H9 (cell line): ENCODE results near the gene ZNF641. TPM values are rescaled to one million over a fixed set of nuclear protein-coding genes. Genes with fewer than 3 reads are reported as not detected.

ENCODE experiments used
- DNase-seq: peaks from one replicate; pipeline ENCODE4 v3.0.0-alpha.2; 2017
- H2AFZ ChIP-seq: one replicate; pipeline ENCODE4 v1.6.1; 2013; ENCODE audit warnings: mild to moderate bottlenecking, low read length, control low read depth, moderate library complexity
- H2AK5ac ChIP-seq: 2 replicates; pipeline ENCODE4 v1.6.1; 2013; ENCODE audit warnings: low read length, control low read depth, mixed read lengths; ENCODE audit not compliant: insufficient read length
- H2BK120ac ChIP-seq: one replicate; pipeline ENCODE4 v1.6.1; 2013; ENCODE audit warnings: low read depth, mild to moderate bottlenecking, low read length, control low read depth, inconsistent platforms; ENCODE audit not compliant: poor library complexity, severe bottlenecking
- H2BK12ac ChIP-seq: 2 replicates; pipeline ENCODE4 v1.6.1; 2013; ENCODE audit warnings: low read length, control low read depth, mixed read lengths, low read depth; ENCODE audit not compliant: insufficient read length
- H2BK15ac ChIP-seq: 2 replicates; pipeline ENCODE4 v1.6.1; 2013; ENCODE audit warnings: low read depth, low read length, control low read depth
- H2BK20ac ChIP-seq: one replicate; pipeline ENCODE4 v1.6.1; 2013; ENCODE audit warnings: low read depth, mild to moderate bottlenecking, low read length, control low read depth, inconsistent platforms; ENCODE audit not compliant: poor library complexity, severe bottlenecking
- H2BK5ac ChIP-seq: 2 replicates; pipeline ENCODE4 v1.6.1; 2013; ENCODE audit warnings: low read length, control low read depth, mixed read lengths; ENCODE audit not compliant: insufficient read length
- H3K14ac ChIP-seq: 2 replicates; pipeline ENCODE4 v1.6.1; 2013; ENCODE audit warnings: low read length, control low read depth; ENCODE audit not compliant: insufficient read depth
- H3K18ac ChIP-seq: 2 replicates; pipeline ENCODE4 v1.6.1; 2013; ENCODE audit warnings: low read depth, mild to moderate bottlenecking, mixed read lengths, low read length, control low read depth; ENCODE audit not compliant: insufficient read length
- H3K23ac ChIP-seq: 2 replicates; pipeline ENCODE4 v1.6.1; 2013; ENCODE audit warnings: low read length, control low read depth, mixed read lengths, low read depth; ENCODE audit not compliant: insufficient read length
- H3K23me2 ChIP-seq: 2 replicates; pipeline ENCODE4 v1.6.1; 2013; ENCODE audit warnings: low read depth, mild to moderate bottlenecking, mixed read lengths, low read length, control low read depth; ENCODE audit not compliant: insufficient read length, poor library complexity, severe bottlenecking
- H3K27ac ChIP-seq: 2 replicates; pipeline ENCODE4 v1.5.1; 2013; ENCODE audit warnings: low read length, control low read depth, mixed read lengths, low read depth; ENCODE audit not compliant: insufficient read length
- H3K27me3 ChIP-seq: 2 replicates; pipeline ENCODE4 v1.6.1; 2013; ENCODE audit warnings: low read length, control low read depth, inconsistent platforms; ENCODE audit not compliant: insufficient read depth
- H3K4ac ChIP-seq: 2 replicates; pipeline ENCODE4 v1.6.1; 2013; ENCODE audit warnings: low read depth, mild to moderate bottlenecking, control low read depth, inconsistent platforms, low read length, moderate library complexity
- H3K4me1 ChIP-seq: 2 replicates; pipeline ENCODE4 v1.6.1; 2013; ENCODE audit warnings: low read length, control low read depth, inconsistent platforms; ENCODE audit not compliant: insufficient read depth
- H3K4me2 ChIP-seq: 2 replicates; pipeline ENCODE4 v1.6.1; 2013; ENCODE audit warnings: low read length, control low read depth, mixed read lengths; ENCODE audit not compliant: insufficient read length, insufficient read depth
- H3K56ac ChIP-seq: 2 replicates; pipeline ENCODE4 v1.6.1; 2013; ENCODE audit warnings: low read depth, mild to moderate bottlenecking, mixed read lengths, low read length, control low read depth; ENCODE audit not compliant: insufficient read length
- H3K79me1 ChIP-seq: 2 replicates; pipeline ENCODE4 v1.6.1; 2013; ENCODE audit warnings: low read depth, mild to moderate bottlenecking, moderate library complexity, low read length, control low read depth, inconsistent platforms; ENCODE audit not compliant: insufficient read depth, poor library complexity, severe bottlenecking
- H3K79me2 ChIP-seq: 2 replicates; pipeline ENCODE4 v1.6.1; 2013; ENCODE audit warnings: low read length, control low read depth, inconsistent platforms; ENCODE audit not compliant: insufficient read depth
- H3K9ac ChIP-seq: 2 replicates; pipeline ENCODE4 v1.6.1; 2013; ENCODE audit warnings: low read length, control low read depth, mixed read lengths; ENCODE audit not compliant: insufficient read length; ENCODE audit errors: extremely low read depth
- H3K9me3 ChIP-seq: one replicate; pipeline ENCODE4 v1.6.1; 2013; ENCODE audit warnings: low read depth, low read length, inconsistent platforms; ENCODE audit not compliant: control insufficient read depth
- H3T11ph ChIP-seq: one replicate; pipeline ENCODE4 v1.6.1; 2013; ENCODE audit warnings: mild to moderate bottlenecking, low read length, control low read depth, inconsistent platforms
- H4K20me1 ChIP-seq: one replicate; pipeline ENCODE4 v1.6.1; 2013; ENCODE audit not compliant: control insufficient read depth, insufficient read length, insufficient read depth
- H4K5ac ChIP-seq: 2 replicates; pipeline ENCODE4 v1.6.1; 2013; ENCODE audit warnings: low read depth, mild to moderate bottlenecking, mixed read lengths, low read length, control low read depth; ENCODE audit not compliant: insufficient read length
- H4K8ac ChIP-seq: replicated peaks from 2 replicates; pipeline ENCODE4 v1.6.1; 2013; ENCODE audit warnings: low read length, control low read depth, mixed read lengths, low read depth; ENCODE audit not compliant: insufficient read length
- H4K91ac ChIP-seq: 2 replicates; pipeline ENCODE4 v1.6.1; 2013; ENCODE audit warnings: low read depth, mild to moderate bottlenecking, moderate library complexity, mixed read lengths, low read length, control low read depth; ENCODE audit not compliant: insufficient read length
- H3K27ac Mint-ChIP-seq, 3 experiments: 2 replicates in 2 of 3; 3 replicates in 1 of 3; pipeline ENCODE4 v1.8.0; 2020 to 2021; ENCODE audit warnings: mixed read lengths in 3 of 3, mild to moderate bottlenecking in 1 of 3, moderate library complexity in 1 of 3
- H3K27me3 Mint-ChIP-seq: 2 replicates; pipeline ENCODE4 v1.8.0; 2021; ENCODE audit warnings: low read depth, mild to moderate bottlenecking, moderate library complexity, mixed read lengths
- H3K36me3 Mint-ChIP-seq, 3 experiments: 2 replicates in 2 of 3; 3 replicates in 1 of 3; pipeline ENCODE4 v1.8.0; 2020 to 2021; ENCODE audit warnings: low read depth in 3 of 3, mixed read lengths in 3 of 3; ENCODE audit not compliant: insufficient read depth in 1 of 3
- H3K4me1 Mint-ChIP-seq, 2 experiments: 2 replicates each; pipeline ENCODE4 v1.8.0; 2020; ENCODE audit warnings: mixed read lengths in 2 of 2
- H3K4me3 Mint-ChIP-seq, 2 experiments: 2 replicates in 1 of 2; 3 replicates in 1 of 2; pipeline ENCODE4 v1.8.0; 2020 to 2021; ENCODE audit warnings: mild to moderate bottlenecking in 2 of 2, mixed read lengths in 2 of 2, moderate library complexity in 1 of 2
- H3K9me3 Mint-ChIP-seq, 2 experiments: 2 replicates in 1 of 2; 3 replicates in 1 of 2; pipeline ENCODE4 v1.8.0; 2020; ENCODE audit warnings: mild to moderate bottlenecking in 2 of 2, mixed read lengths in 2 of 2, moderate library complexity in 1 of 2
- CTCF ChIP-seq: fragments of 200-600 bp; sonication (generic); conservative IDR thresholded peaks from 3 replicates; pipeline ENCODE4 v1.8.0; 2021; ENCODE audit warnings: antibody characterized with exemption, mild to moderate bottlenecking
- WGBS: extraction: QIAGEN DNeasy Blood & Tissue Kit; methylation state at CpG from one replicate; pipeline ENCODE4 v1.1.7; 2013; ENCODE audit warnings: missing lambda C conversion rate, low lambda C conversion rate, mixed read lengths; ENCODE audit not compliant: insufficient read length; ENCODE audit errors: extremely low coverage; 5-methylcytosine and 5-hydroxymethylcytosine counted together
- total RNA-seq: library from RNA; stranded (reverse); gene quantifications from 2 replicates; pipeline ENCODE4 v1.2.1, GENCODE V29; 2021

ZNF641 gene
- total RNA-seq, 1 experiment from 2014 or later = 8.5 TPM

GRCh38 chr12:48366131-48366530 lies 15.4 kb upstream of the ZNF641 start:
- no CpG with 5 or more reads among the region's 2 CpGs for WGBS
- H3K4me2 ChIP-seq = no peak overlapping the region
- no peaks in the 10 kb centered on the region; a peak in 1 of 7 replicates for H3K36me3 Mint-ChIP-seq
- no peak for TF ChIP-seq CTCF
- H3K14ac ChIP-seq = no peak overlapping the region
- H2BK15ac ChIP-seq = no peak overlapping the region
- no peak overlapping the region for H3T11ph ChIP-seq
- no peak overlapping the region for H4K8ac ChIP-seq
- H4K5ac ChIP-seq = no peak overlapping the region
- no peak overlapping the region for H2BK120ac ChIP-seq
- no peak overlapping the region for H2BK5ac ChIP-seq
- peaks cover 2% of the 10 kb centered on the region; the same call in 1 of the 2 replicates for H3K27me3 Mint-ChIP-seq
- H3K18ac ChIP-seq = no peak overlapping the region
- no peak overlapping the region for H2BK12ac ChIP-seq
- no peak overlapping the region for H2AK5ac ChIP-seq
- no peak overlapping the region for H4K91ac ChIP-seq
- H2AFZ ChIP-seq = no peak overlapping the region
- peaks cover 0 to 5% of the 10 kb centered on the region in 2 experiments; a peak in 2 of 4 replicates for H3K4me1 Mint-ChIP-seq
- H3K79me2 ChIP-seq = no peaks in the 10 kb centered on the region
- H3K56ac ChIP-seq = no peak overlapping the region
- H3K4me1 ChIP-seq = no peaks in the 10 kb centered on the region
- H3K9ac ChIP-seq = no peak overlapping the region
- H3K23ac ChIP-seq = no peak overlapping the region
- no peak overlapping the region for H3K4ac ChIP-seq
- H3K4me3 Mint-ChIP-seq = no peak overlapping the region
- peaks cover 0 to 56% of the 10 kb centered on the region in 2 experiments; a peak in 2 of 5 replicates for H3K9me3 Mint-ChIP-seq
- no peak for DNase-seq
- H3K79me1 ChIP-seq = no peaks in the 10 kb centered on the region
- no peak overlapping the region for H3K27ac ChIP-seq
- H3K23me2 ChIP-seq = no peaks in the 10 kb centered on the region
- H2BK20ac ChIP-seq = no peak overlapping the region
- H3K27me3 ChIP-seq = no peaks in the 10 kb centered on the region
- no peaks in the 10 kb centered on the region for H4K20me1 ChIP-seq
- H3K9me3 ChIP-seq = no peaks in the 10 kb centered on the region
- H3K27ac Mint-ChIP-seq = no peak overlapping the region
